Measurements from ENCODE around the gene UBE2F. TPM values are rescaled to one million over a fixed set of nuclear protein-coding genes. Genes with fewer than 3 reads are reported as not detected.

UBE2F gene
- total and polyA plus RNA-seq, 9 of the 15 experiments (the other 6 are each of a cell fraction or from before 2014, with no cell fraction given): 18.1 to 88.1 (median 53.0) TPM

DNA sequence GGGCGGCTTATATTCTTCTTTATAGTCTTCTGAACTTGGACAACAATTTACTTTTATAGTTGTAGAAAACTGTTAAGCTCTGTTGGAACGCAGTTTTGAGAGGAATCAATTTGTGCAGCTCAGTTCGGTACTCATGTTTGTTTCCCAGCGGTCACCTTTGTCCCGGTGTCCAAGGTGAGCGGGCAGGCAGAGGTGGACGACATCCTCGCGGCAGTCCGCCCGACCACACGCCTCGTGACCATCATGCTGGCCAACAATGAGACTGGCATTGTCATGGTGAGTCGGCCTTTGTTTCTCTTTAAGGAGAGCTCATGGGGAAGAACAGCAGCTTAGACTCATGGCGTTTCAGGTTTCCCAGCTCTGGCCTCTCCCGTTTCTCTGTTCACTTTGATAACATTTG is 114.7 kb downstream of the UBE2F start:
- Histone ChIP-seq H4K20me1 (replicated peaks; ENCODE audit: control insufficient read depth, insufficient read depth, low read length) (no peaks in the 10 kb centered on the region), H3K36me3 (ENCODE audit: control insufficient read depth, insufficient read depth, low read length) (peaks cover 58% of the 10 kb centered on the region; the same call in 2 of the 3 replicates), H2AFZ (ENCODE audit: low read depth, low read length) (no peak overlapping the region), H3K4me3 (no peak overlapping the region), H3K79me2 (ENCODE audit: control insufficient read depth, insufficient read depth, low read length) (peaks cover 2% of the 10 kb centered on the region; the same call in 1 of the 3 replicates), H3K9me3 (replicated peaks; ENCODE audit: control insufficient read depth, insufficient read depth, low read depth, low read length) (no peaks in the 10 kb centered on the region), H3K27ac (ENCODE audit: extremely low read depth, low read depth, low read length) (no peak overlapping the region), H3K27me3 (ENCODE audit: control insufficient read depth in 2 of 2, insufficient read depth in 2 of 2, low read length in 2 of 2) (no peaks in the 10 kb centered on the region), H3K4me2 (ENCODE audit: insufficient read depth, low read length) (no peak overlapping the region), H3K4me1 (replicated peaks in 1 of 2; ENCODE audit: control insufficient read depth in 2 of 2, insufficient read depth in 2 of 2, low read length in 2 of 2) (peaks cover 0 to 5% of the 10 kb centered on the region in 2 experiments; a peak in 1 of 5 replicates), H3K9ac (ENCODE audit: insufficient read depth in 1 of 2, low read depth in 2 of 2, low read length in 2 of 2) (no peak overlapping the region), H3K9me1 (ENCODE audit: control insufficient read depth, insufficient read depth, low read length) (no peaks in the 10 kb centered on the region)
- no TSS peak for BruUV-seq (replicated peaks)
- no peak for TF ChIP-seq YBX1 (IDR thresholded peaks at IDR 0.05)
- POLR2A ChIA-PET: interaction anchor here (1.4 kb wide), 1 partner anchor 9 kb away, joined by 3 read pairs; no protein-coding TSS in a partner anchor
- WGBS (ENCODE audit: insufficient coverage, low coverage, missing lambda C conversion rate): 97% methylated on average over 7 of the region's 16 CpGs
- FAIRE-seq (no peak), ATAC-seq (no peak), DNase-seq (ENCODE audit: extremely low read depth in 1 of 4, low spot score in 3 of 4) (no peak)
- CTCF ChIA-PET (ENCODE audit: low intra/inter-chr PET ratio): interaction anchor here (0.6 kb wide), 1 partner anchor 513 kb away, joined by 7 read pairs; no protein-coding TSS in a partner anchor
- intact Hi-C loops (cut with micrococcal nuclease): no loop called here
- in situ Hi-C loops (cut with MboI): no loop called here

DNA sequence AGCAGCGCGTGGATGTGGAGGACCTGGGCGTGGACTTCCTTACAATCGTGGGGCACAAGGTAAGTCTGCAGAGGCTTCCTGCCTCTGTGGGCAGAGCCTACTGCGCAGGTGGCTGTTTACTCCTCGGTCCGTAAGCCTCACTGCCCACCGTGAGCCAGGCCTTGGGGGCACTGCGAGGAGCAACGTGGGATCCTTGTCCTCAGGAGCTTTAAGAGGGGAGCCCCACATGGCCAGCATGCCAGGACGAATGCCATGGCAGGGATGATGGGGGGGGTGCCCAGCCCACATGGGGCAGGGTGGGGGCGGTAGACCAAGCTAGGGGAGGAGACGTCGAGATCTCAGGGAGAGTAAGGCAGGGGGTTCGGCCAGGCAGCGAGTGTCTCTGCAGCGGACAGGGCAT is 115.3 kb downstream of the UBE2F start:
- intact Hi-C loops (cut with micrococcal nuclease): no loop called here
- Histone ChIP-seq H3K9me3 (replicated peaks; ENCODE audit: control insufficient read depth, insufficient read depth, low read depth, low read length) (no peaks in the 10 kb centered on the region), H3K9me1 (ENCODE audit: control insufficient read depth, insufficient read depth, low read length) (no peaks in the 10 kb centered on the region), H3K27ac (ENCODE audit: extremely low read depth, low read depth, low read length) (no peak overlapping the region), H3K9ac (ENCODE audit: insufficient read depth in 1 of 2, low read depth in 2 of 2, low read length in 2 of 2) (no peak overlapping the region), H3K4me2 (ENCODE audit: insufficient read depth, low read length) (no peak overlapping the region), H3K4me3 (no peak overlapping the region), H2AFZ (ENCODE audit: low read depth, low read length) (no peak overlapping the region), H3K36me3 (ENCODE audit: control insufficient read depth, insufficient read depth, low read length) (peaks cover 55% of the 10 kb centered on the region; the same call in 2 of the 3 replicates), H3K4me1 (replicated peaks in 1 of 2; ENCODE audit: control insufficient read depth in 2 of 2, insufficient read depth in 2 of 2, low read length in 2 of 2) (peaks cover 0 to 5% of the 10 kb centered on the region in 2 experiments; a peak in 1 of 5 replicates), H3K79me2 (ENCODE audit: control insufficient read depth, insufficient read depth, low read length) (no peaks in the 10 kb centered on the region), H3K27me3 (ENCODE audit: control insufficient read depth in 2 of 2, insufficient read depth in 2 of 2, low read length in 2 of 2) (no peaks in the 10 kb centered on the region), H4K20me1 (replicated peaks; ENCODE audit: control insufficient read depth, insufficient read depth, low read length) (no peaks in the 10 kb centered on the region)
- DNase-seq (ENCODE audit: extremely low read depth in 1 of 4, low spot score in 3 of 4): no peak
- 97% methylated on average over 7 of the region's 17 CpGs for WGBS (ENCODE audit: insufficient coverage, low coverage, missing lambda C conversion rate)
- ChIA-PET POLR2A (no interaction called here), CTCF (ENCODE audit: low intra/inter-chr PET ratio) (interaction anchor here (0.6 kb wide), 1 partner anchor 514 kb away, joined by 7 read pairs; no protein-coding TSS in a partner anchor)
- no TSS peak for BruUV-seq (replicated peaks)
- no peak for ATAC-seq
- no peak for FAIRE-seq
- in situ Hi-C loops (cut with MboI): no loop called here
- TF ChIP-seq, protein P1, sequence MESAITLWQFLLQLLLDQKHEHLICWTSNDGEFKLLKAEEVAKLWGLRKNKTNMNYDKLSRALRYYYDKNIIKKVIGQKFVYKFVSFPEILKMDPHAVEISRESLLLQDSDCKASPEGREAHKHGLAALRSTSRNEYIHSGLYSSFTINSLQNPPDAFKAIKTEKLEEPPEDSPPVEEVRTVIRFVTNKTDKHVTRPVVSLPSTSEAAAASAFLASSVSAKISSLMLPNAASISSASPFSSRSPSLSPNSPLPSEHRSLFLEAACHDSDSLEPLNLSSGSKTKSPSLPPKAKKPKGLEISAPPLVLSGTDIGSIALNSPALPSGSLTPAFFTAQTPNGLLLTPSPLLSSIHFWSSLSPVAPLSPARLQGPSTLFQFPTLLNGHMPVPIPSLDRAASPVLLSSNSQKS (CRISPR knock-in tag; IDR thresholded peaks at IDR 0.05): no peak
- TF ChIP-seq, protein P2, sequence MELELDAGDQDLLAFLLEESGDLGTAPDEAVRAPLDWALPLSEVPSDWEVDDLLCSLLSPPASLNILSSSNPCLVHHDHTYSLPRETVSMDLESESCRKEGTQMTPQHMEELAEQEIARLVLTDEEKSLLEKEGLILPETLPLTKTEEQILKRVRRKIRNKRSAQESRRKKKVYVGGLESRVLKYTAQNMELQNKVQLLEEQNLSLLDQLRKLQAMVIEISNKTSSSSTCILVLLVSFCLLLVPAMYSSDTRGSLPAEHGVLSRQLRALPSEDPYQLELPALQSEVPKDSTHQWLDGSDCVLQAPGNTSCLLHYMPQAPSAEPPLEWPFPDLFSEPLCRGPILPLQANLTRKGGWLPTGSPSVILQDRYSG (tag; conservative IDR thresholded peaks at IDR 0.05; ENCODE audit: low read depth): no peak
- TF ChIP-seq RFX7 (CRISPR knock-in tag; IDR thresholded peaks at IDR 0.05): no peak
- TF ChIP-seq ZNF764 (CRISPR knock-in tag; IDR thresholded peaks at IDR 0.05; ENCODE audit: low read depth): no peak
- TF ChIP-seq POLR2A (conservative IDR thresholded peaks at IDR 0.05): no peak
- no peak for TF ChIP-seq ZNF24 (IDR thresholded peaks at IDR 0.05)
- TF ChIP-seq, protein P3, sequence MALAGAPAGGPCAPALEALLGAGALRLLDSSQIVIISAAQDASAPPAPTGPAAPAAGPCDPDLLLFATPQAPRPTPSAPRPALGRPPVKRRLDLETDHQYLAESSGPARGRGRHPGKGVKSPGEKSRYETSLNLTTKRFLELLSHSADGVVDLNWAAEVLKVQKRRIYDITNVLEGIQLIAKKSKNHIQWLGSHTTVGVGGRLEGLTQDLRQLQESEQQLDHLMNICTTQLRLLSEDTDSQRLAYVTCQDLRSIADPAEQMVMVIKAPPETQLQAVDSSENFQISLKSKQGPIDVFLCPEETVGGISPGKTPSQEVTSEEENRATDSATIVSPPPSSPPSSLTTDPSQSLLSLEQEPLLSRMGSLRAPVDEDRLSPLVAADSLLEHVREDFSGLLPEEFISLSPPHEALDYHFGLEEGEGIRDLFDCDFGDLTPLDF (CRISPR knock-in tag; IDR thresholded peaks at IDR 0.05): no peak

All from K562 (cell line).